Activated CD4-positive, alpha-beta T cell treated with anti-CD3 and anti-CD28 coated beads, Interleukin-2, amount 50 U/mL, for 4 hours (primary cell): Measurements from ENCODE around the gene USP11.

Source experiments
- DNase-seq, 2 experiments: peaks; one replicate each; pipeline ENCODE4 v3.0.0-alpha.2; 2020

Gene USP11

GRCh38 chrX:47204970-47205369 lies 27.8 kb upstream of the USP11 start:
- no peak for DNase-seq

GRCh38 chrX:47206316-47206715 lies 26.5 kb upstream of the USP11 start:
- no peak for DNase-seq

- no peak for DNase-seq
These were observed 24.7 kb upstream of the USP11 start for GRCh38 chrX:47208108-47208507.

- DNase-seq = no peak
These were observed 23.1 kb upstream of the USP11 start for GRCh38 chrX:47209508-47210238.

- DNase-seq = no peak
These were observed 22.0 kb upstream of the USP11 start for GRCh38 chrX:47210661-47211425.

GRCh38 chrX:47212381-47213293 lies 20.2 kb upstream of the USP11 start:
- no peak for DNase-seq

- DNase-seq = no peak
These were observed 18.3 kb upstream of the USP11 start for GRCh38 chrX:47214435-47215077.

- no peak for DNase-seq
These were observed 17.4 kb upstream of the USP11 start for GRCh38 chrX:47215291-47215900.

GRCh38 chrX:47216393-47216925 lies 16.4 kb upstream of the USP11 start:
- DNase-seq = no peak

- peak in 1 of 2 experiments; percentile 14 for DNase-seq
These were observed 15.5 kb upstream of the USP11 start for GRCh38 chrX:47217121-47217851.

- peak; percentile 93 to 95 for DNase-seq
These were observed 14.9 kb upstream of the USP11 start for GRCh38 chrX:47217852-47218279.

GRCh38 chrX:47218280-47218919 lies 14.4 kb upstream of the USP11 start, which contains the start of gene CDK16:
Gene CDK16 (plus strand): TSS chrX:47218681. CDS start chrX:47223558, 4,877 bp downstream.
- peak; percentile 54 to 55 for DNase-seq

- DNase-seq = peak; percentile 16 to 20
These were observed 13.6 kb upstream of the USP11 start for GRCh38 chrX:47218920-47219815.

GRCh38 chrX:47221756-47222155 lies 11.1 kb upstream of the USP11 start:
- DNase-seq = no peak

GRCh38 chrX:47222751-47223350 lies 10.0 kb upstream of the USP11 start:
- DNase-seq = no peak

- no peak for DNase-seq
These were observed 9.1 kb upstream of the USP11 start for GRCh38 chrX:47223476-47224250.

GRCh38 chrX:47224266-47224895 lies 8.4 kb upstream of the USP11 start:
- DNase-seq = no peak

GRCh38 chrX:47224896-47225290 lies 7.9 kb upstream of the USP11 start:
- DNase-seq = no peak
